LNCAP (cell line): ENCODE results near the gene TTC3.

ENCODE experiments used
- CTCF ChIP-seq: fragments of 450-650 bp; IDR thresholded peaks from 2 replicates; pipeline ENCODE4 v1.5.1; 2017; ENCODE audit warnings: mild to moderate bottlenecking

Gene TTC3

GRCh38 chr21:37063433-37063832 is 9.6 kb upstream of the TTC3 start:
- TF ChIP-seq CTCF: no peak

GRCh38 chr21:37064841-37065240 is 8.2 kb upstream of the TTC3 start:
- no peak for TF ChIP-seq CTCF

GRCh38 chr21:37065561-37066177 is 7.4 kb upstream of the TTC3 start:
- no peak for TF ChIP-seq CTCF

- no peak for TF ChIP-seq CTCF
These were observed 1.3 kb upstream of the TTC3 start for GRCh38 chr21:37071561-37072273.

GRCh38 chr21:37072274-37072987 is 623 bp upstream of the TTC3 start:
- no peak for TF ChIP-seq CTCF

GRCh38 chr21:37073417-37074196 is 553 bp downstream of the TTC3 start:
- peak; percentile 36; the same call in 1 of the 2 replicates for TF ChIP-seq CTCF

- TF ChIP-seq CTCF: no peak
These were observed 1.1 kb downstream of the TTC3 start for GRCh38 chr21:37074197-37074510.
